Measurements from ENCODE around the gene CDH24.
A peak's percentile ranks its signal among the peaks of the same experiment; 100 is the strongest.

CDH24 gene

GRCh38 chr14:23066368-23066767, 9.0 kb upstream of the CDH24 start:
- no peak for DNase-seq (ENCODE audit: low read depth)

DNA sequence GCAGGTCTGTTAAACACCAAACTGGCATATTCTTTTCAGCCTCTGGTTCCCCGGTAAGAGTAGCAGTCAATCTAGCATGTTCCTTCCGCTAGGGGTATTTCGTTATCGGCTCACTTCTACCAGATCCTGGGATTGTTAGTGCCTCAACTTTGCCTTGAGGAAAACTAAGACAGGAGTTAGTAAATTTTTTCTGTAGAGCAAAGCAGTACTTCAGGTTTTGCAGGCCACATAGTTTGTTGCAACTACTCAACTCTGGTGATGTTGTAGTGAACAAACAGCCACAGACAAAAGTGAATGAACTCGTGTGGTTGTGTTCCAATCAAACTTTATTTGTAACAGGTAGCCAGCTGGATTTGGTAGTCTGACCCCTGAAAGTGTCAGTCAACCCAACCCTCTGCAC, 6.3 kb upstream of the CDH24 start:
- DNase-seq (ENCODE audit: low read depth): no peak

- DNase-seq (ENCODE audit: low read depth): peak; percentile 94
These were observed 4.7 kb upstream of the CDH24 start for GRCh38 chr14:23062002-23062401.

DNA sequence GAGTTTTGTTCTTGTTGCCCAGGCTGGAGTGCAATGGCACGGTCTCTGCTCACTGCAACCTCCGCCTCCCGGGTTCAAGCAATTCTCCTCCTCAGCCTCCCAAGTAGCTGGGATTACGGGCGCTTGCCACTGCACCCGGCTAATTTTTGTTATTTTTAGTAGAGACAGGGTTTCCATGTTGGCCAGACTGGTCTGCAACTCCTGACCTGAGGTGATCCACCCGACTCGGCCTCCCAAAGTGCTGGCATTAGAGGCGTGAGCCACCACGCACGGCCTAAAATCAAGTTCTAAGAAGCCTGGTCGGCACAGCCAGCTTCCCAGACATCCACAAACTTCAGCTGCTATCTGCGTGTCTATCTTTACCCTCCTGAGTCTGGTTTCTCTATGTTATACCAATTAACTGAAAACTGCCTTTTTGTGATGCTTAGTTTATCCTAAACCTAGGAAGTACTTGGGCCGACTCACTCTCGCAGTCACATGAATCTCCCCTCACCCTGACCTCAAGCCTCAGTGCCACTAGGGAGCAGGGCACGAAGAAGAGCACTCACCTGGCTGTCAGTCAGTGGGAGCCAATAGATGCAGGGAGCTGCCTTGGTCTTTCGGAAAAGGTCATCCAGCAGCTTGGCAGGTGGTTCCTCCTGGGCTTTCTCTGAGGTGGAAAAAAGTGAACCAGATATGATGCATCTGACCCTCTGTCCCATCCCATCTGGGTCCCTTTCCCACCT, 3.4 kb upstream of the CDH24 start:
- DNase-seq (ENCODE audit: low read depth): no peak

DNA sequence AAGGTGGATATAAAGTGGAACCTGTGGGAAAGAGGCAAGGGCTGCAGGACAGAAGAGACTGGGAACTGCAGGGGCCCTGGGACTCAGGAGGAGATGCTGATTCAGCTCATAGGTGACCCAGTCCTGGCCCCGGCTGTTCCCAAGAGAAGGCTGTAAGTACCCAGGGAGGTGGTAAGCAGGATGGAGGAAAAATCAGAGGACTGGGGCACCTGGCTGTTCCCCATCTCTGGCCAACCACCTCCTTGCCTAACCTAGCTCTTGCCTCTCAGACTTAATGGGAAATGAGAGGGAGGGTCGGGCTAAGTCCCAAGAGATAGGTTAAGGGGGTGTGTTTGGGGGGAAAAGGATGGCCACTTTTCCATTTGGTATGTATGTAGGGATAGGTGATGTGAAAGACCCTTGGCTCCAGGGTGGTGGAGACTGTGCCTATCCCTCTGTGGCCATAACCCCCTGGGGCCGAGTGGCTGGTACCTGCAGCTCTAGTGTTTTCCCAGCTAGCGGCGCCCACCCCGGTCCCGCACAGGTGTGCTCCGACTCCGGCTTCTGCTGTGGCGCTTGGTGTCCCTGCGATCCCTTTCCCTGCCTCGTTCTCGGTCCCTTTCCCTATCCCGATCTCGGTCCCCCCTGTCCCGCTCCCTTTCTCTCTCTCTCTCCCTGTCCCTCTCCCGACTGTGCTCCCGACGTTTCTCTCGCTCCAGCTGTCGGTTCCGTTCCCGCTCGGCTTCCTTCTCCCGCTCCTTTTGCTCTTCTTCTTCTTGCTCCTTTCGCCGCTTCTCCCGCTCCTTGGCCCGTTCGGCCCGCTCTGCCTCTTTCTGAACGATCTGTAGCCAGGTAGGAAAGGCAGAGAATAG, 1.6 kb upstream of the CDH24 start:
- no peak for DNase-seq (ENCODE audit: low read depth)

GRCh38 chr14:23057757-23058653, 685 bp upstream of the CDH24 start:
- DNase-seq (ENCODE audit: low read depth): peak; percentile 83

DNA sequence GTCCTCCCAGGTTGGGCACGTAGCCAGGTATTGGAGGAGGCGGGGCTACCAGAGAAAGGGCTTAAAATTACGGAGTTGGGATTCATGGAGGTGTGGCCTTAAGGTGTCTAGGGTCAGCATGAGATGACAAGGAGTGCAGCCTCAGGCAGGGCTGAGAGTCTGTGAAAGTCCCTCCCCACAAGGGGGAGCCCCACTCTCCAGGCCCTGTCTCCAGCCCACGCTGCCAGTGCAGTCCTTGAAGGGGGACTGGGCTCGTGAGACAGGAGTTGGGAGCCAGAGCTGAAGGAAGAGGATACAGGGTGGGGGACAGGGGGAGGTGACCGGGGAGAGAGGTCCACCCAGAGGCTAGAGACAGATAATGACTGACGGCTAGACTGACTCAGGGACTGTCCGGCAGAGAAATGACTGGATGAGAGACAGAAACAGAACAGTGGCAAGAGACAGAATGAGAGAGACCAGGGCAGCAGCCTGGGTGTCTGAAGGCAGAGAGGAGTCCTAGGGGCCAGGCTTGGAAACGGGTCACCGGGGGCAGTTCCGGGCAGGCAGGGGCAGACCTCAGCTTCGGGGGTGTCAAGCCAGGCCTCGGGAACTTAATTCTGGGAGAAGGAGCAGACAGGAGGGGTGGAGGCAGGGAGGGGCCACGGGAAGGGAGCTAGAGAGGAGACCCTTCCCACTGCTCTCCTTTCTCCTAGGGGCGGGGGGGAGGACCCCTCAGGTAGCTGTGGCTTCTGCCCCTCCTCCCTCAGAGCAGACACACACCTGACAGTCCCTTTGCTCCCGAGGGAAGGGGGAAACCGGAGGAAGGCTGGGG, 970 bp downstream of the CDH24 start:
- DNase-seq (ENCODE audit: low read depth): peak; percentile 74

GRCh38 chr14:23055621-23056144, 1.6 kb downstream of the CDH24 start:
- DNase-seq (ENCODE audit: low read depth): peak; percentile 43

GRCh38 chr14:23055147-23055550, 2.2 kb downstream of the CDH24 start:
- no peak for DNase-seq (ENCODE audit: low read depth)

GRCh38 chr14:23054000-23054811, 3.1 kb downstream of the CDH24 start:
- no peak for DNase-seq (ENCODE audit: low read depth)

DNA sequence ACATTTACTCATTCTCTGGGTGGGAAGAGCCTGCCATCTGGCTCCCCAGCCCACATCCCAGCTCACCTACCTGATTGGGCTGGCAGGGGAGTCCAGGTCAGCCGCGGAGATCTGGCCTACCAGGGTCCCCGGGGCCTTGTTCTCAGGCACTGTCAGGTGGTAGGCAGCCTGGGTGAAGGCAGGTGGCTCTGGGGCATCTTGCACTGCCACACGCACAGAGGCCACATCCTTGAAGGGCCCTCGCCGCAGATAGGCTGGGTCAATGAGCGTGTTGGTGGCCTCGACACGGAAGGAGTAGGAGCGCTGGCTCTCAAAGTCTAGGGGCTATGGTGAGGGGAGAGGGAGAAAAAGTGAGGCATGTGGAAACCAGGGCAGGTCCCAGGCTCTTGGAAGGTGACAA, 3.9 kb downstream of the CDH24 start:
- no peak for DNase-seq (ENCODE audit: low read depth)

- DNase-seq (ENCODE audit: low read depth): no peak
These were observed 4.6 kb downstream of the CDH24 start for GRCh38 chr14:23052671-23053070.

GRCh38 chr14:23052182-23052623, 5.1 kb downstream of the CDH24 start:
- no peak for DNase-seq (ENCODE audit: low read depth)

DNA sequence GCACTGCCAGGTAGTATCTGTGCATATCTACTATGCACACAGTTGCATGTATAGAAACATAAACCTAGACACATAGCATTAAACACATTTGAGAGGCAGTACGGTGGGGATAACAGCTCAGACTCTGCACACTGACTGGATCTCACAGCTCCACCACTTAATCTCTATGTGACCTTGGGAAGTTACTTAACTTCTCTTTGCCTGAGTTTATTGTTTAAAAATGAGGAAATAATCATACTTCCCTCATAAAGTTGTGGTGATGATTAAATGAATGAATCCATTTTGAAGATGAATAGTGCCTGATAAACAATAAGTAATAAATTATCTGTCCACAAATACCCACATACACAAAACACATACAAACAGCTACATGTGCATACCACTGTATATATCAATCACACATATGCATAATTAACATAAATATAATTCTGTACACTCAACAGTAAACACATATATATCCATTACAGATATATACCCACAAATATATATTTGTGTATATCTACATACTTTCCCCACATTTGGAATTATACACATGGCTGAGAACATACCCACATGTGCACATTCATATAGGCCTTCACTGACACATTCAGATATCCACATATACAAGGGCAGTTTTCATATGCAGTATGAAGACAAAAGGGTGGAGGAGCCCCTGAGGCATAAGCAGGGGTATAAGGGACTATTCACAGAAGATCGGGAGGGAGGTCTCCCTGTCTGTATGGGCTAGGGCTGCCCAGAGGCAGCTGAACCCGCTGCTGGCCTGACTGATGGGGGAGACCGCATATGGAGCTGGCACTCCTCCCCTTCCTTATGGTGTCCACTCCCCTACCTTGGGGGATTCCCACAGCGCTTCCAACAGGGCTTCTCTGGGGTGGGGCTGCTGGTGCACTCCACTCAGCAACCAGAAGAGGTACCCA, 5.9 kb downstream of the CDH24 start:
- DNase-seq (ENCODE audit: low read depth): no peak

- DNase-seq (ENCODE audit: low read depth): no peak
These were observed 8.3 kb downstream of the CDH24 start for GRCh38 chr14:23049011-23049410.

DNA sequence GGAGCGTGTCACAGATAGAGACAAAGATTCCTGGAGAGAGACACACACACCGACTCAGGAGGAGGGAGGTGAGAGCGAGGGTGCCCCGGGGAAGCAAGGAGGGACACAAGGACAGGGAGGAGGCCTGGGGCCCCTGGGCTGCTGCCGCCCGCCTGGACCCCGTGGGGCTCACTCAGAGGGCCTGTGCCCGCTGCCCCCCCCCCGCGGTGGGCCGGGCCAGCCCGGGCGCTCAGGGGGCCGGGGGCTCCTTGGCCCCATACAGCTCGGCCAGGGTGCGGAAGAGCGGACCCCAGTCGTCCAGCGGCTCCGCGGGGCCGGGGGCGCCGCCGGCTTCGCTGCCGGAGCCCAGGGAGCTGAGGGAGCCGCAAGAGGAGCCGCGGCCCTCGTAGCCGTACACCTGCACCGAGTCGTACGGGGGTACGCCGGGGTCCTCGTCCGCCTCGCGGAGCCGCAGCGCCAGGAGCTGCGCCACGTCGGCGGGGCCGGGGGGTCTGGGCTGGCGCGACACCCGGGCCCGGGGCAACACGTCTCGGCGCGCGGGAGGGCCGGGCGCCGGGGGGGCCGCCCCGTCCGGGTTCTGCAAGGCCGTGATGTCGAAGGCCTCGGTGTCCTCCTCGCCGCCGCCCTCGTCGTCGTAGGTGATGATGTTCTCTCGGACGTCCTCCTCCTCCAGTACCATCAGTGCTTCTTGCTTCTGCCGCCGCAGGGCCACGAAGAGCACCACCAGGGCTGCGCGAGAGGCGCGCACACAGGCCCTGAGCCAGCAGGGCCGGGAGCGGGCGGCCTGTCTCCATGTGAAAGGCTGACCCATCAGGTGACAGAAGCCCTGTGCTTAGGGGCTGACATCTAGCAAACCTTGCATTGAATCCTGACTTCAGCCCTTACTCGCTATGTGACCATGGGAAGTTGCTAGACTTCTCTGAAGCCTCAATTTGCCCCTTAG, 9.3 kb downstream of the CDH24 start:
- DNase-seq (ENCODE audit: low read depth): no peak

- DNase-seq (ENCODE audit: low read depth): no peak
These were observed 10.2 kb downstream of the CDH24 start for GRCh38 chr14:23047034-23047634.
